ENCODE results near the gene LINC00632.

The LINC00632 gene

GRCh38 chrX:140764401-140764919 is 54.9 kb downstream of the LINC00632 start:
- in situ Hi-C loops (cut with HindIII; ENCODE audit: low sequenced_read_pairs) = no loop called here

DNA sequence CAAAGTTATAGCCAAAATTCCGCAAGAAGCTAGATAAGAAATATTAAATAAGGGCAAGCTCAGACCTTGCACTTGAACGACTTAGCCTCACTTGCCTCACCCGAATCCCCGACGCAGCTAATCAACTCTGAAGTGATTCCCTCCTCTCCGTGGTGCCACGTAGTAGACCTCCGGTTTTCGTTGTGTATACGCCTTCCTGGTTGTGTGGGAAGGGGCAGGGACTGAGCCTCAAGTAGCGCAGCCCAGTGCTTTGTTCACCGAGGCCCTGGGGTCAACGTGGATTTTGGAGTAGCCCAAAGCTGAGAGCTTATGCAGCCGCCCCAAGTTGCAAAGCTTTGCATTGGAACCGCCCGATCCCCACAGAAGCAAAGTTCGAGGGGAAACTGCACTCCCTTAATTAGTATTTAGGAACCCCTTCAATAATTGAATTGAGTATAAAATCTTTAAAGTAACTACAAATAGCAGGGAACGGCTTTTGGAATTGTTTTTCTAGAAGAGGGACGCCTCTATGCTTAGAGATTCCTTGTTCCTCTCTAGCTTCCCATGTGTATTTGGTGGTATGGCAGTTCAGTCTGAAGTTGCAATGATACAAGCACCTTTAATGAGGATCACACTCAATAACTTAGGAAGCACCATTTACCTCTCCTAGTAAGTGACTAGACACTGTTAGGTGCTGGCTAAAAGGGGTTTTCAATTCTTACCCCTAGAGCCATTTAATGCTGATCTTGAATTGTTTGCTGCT is 55.7 kb downstream of the LINC00632 start:
- in situ Hi-C loops (cut with HindIII; ENCODE audit: low sequenced_read_pairs) = no loop called here

DNA sequence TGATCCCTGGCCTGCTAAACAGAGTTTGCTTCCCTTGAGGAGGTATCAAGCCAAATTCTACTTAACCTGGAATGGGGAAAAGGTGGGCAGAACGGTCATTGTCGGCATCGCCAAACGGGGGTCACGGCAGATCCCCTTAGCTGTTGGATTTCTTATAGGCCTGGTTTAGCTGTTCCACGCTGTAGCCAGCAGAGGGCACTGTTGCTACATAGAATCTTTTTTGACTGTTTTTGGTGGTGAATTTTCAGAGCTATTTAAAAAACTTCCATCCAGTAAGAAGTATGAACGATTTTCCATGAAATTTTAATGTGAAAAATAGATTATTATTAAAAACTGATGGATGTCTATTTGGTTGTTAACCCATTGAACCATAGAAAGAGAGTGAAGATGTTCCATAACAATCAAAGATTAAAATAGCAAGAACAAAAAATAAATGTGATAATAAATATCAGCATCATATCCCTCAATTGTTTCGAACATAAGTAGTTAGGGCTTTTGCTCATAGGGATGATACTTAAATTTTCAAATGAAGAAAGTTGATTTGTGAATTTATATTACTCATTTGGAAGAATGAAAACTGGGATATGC is 56.6 kb downstream of the LINC00632 start:
- in situ Hi-C loops (cut with HindIII; ENCODE audit: low sequenced_read_pairs) = no loop called here

DNA sequence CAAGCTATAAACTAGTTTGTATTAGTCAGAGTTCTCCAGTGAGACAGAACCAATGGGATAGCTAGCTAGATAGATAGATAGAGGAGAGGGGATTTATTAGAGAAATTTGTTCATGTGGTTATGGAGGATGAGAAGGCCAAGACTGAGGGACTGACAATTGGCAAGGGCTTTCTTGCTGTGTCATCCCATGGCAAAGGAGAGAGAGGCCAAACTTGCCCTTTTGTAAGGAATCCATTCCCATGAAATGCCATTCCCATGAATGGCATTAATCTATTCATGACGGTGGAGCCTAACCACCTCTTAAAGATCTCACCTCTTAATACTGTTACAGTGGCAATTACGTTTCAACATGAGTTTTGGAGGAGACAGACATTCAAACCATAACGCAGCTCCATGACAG is 58.1 kb downstream of the LINC00632 start:
- in situ Hi-C loops (cut with HindIII; ENCODE audit: low sequenced_read_pairs) = no loop called here

- in situ Hi-C loops (cut with HindIII; ENCODE audit: low sequenced_read_pairs) = no loop called here
Observed at GRCh38 chrX:140775211-140775610, 65.7 kb downstream of the LINC00632 start.

GRCh38 chrX:140776320-140776719 is 66.8 kb downstream of the LINC00632 start:
- in situ Hi-C loops (cut with HindIII; ENCODE audit: low sequenced_read_pairs) = no loop called here

DNA sequence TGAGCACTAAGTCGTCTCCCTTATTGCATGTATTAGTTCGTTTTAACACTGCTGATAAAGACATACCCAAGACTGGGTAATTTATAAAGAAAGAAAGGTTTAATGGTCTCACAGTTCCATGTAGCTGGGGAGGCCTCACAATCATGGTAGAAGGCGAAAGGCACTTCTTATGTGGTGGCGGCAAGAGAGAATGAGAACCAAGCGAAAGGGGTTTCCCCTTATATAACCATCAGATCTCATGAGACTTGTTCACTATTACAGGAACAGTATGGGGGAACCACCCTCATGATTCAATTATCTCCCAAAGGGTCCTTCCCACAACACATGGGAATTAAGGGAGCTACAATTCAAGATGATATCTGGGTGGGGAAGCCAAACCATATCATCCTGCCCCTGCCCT is 85.1 kb downstream of the LINC00632 start:
- in situ Hi-C loops (cut with HindIII; ENCODE audit: low sequenced_read_pairs) = no loop called here

DNA sequence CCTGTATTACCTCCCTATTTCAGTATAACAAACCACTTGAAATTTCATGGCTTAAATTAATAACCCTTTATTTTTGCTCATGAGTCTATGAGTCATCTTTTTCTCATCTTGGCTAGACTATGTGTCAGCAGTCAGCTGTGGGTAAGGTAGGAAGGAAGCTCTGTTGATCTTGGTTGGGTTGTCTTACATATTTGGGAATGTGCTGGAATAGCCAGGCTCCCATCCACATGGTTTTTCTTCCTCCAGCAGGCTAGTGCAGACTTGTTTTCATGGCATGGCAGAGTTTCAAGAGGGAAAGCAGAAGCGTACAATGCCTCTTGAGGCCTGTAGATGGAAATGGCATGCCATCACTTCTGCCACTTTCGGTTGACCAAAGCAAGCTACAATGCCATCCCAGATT is 89.7 kb downstream of the LINC00632 start:
- in situ Hi-C loops (cut with HindIII; ENCODE audit: low sequenced_read_pairs) = no loop called here

- in situ Hi-C loops (cut with HindIII; ENCODE audit: low sequenced_read_pairs) = no loop called here
Observed at GRCh38 chrX:140804292-140804691, 94.7 kb downstream of the LINC00632 start.

DNA sequence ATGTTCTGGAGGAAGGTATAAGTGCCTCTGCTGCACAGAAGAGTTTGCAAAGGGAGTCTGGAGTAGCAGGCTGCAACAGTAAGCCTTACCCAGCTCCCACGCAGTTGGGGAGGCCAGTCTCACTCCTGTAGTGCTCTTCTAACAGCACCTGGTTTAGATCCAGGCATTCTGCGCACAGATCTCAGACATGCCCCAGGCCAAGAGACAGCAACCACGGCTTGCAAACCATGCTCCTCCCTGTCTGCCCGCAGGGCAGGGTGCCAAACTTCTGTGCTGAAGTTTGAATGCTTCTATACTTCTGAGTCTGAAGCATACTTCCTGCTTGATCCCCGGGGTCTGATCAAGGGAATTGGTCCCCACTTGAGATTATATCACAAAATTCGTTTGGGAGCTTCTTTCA is 106.3 kb downstream of the LINC00632 start:
- in situ Hi-C loops (cut with HindIII; ENCODE audit: low sequenced_read_pairs) = no loop called here

- in situ Hi-C loops (cut with HindIII; ENCODE audit: low sequenced_read_pairs) = no loop called here
Observed at GRCh38 chrX:140817943-140818342, 108.4 kb downstream of the LINC00632 start.

DNA sequence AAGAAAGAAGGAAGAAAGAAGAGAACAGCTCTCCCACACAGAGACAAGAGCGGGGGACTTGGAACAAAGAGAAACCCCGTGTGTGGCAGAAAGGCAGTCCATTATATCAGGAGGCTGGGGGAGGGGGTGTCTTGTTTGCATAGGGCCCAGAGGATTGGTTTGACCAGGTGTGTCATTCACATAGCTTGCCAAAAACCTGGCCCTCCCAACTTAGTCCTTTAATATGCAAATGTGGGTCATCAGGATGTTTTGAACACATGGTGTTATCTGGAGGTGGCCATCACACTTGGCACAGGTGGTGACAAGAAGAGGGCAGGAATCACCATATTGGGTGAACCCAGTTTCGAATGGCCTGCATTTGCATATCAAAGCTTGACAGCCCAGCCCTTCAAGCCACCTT is 111.7 kb downstream of the LINC00632 start:
- in situ Hi-C loops (cut with HindIII; ENCODE audit: low sequenced_read_pairs) = no loop called here

DNA sequence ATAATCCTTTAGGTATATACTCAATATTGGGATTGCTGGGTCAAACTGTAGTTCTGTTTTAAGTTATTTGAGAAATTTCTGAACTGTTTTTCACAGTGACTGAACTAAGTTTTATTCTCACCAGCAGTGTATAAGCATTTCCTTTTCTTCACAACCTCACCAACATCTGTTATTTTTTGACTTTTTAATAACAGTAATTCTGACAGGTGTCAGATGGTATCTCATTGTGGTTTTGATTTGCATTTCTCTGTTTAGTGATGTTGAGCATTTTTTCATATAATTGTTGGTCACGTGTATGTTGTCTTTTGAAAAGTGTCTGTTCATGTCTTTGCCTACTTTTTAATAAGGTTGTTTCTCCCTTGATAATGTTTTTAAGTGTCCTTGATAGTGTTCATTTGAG is 112.6 kb downstream of the LINC00632 start:
- in situ Hi-C loops (cut with HindIII; ENCODE audit: low sequenced_read_pairs) = no loop called here

GRCh38 chrX:140822861-140823260 is 113.3 kb downstream of the LINC00632 start:
- in situ Hi-C loops (cut with HindIII; ENCODE audit: low sequenced_read_pairs) = no loop called here

GRCh38 chrX:140836874-140837273 is 127.3 kb downstream of the LINC00632 start:
- in situ Hi-C loops (cut with HindIII; ENCODE audit: low sequenced_read_pairs) = no loop called here
